ENCODE measurements around the gene C2CD3. TPM values are rescaled to one million over a fixed set of nuclear protein-coding genes. Genes with fewer than 3 reads are reported as not detected.

The C2CD3 gene
- total RNA-seq, 1 experiment from 2014 or later = 22.0 TPM

DNA sequence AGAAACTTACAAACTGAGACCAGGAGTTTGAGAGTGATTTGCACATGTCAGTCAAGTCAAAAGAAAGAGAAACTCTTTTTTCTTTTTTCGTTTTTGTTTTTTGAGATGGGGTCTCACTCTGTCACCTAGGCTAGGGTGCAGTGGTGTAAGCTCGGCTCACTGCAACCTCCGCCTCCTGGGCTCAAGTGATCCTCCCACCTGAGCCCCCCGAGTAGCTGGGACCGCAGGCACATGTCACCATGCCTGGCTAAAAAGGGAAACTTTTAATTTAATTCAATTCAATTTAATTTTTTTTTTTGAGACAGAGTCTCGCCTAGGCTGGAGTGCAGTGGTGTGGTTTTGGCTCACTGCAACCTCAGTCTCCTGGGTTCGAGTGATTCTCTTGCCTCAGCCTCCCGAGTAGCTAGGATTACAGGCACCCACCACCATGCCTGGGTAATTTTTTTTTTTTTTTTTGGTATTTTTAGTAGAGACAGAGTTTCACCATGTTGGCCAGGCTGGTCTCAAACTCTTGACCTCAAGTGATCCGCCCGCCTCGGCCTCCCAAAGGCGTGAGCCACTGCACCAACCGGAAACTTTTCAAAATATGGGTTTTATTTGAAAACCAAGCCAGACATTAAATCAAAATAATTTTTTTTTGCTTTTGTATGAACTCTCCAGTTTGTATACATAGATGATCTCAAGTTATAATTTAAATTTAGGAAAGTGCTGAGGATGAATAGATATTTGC lies 171.8 kb downstream of the C2CD3 start:
- Mint-ChIP-seq H3K4me1 (peaks cover 9 to 14% of the 10 kb centered on the region in 2 experiments), H3K27ac (no peak overlapping the region; a peak in 1 of 7 replicates), H3K4me3 (no peak overlapping the region), H3K27me3 (ENCODE audit: low read depth) (no peaks in the 10 kb centered on the region; the same call in 1 of the 2 replicates), H3K9me3 (no peaks in the 10 kb centered on the region), H3K36me3 (ENCODE audit: insufficient read depth in 1 of 3, low read depth in 3 of 3) (no peaks in the 10 kb centered on the region; a peak in 1 of 7 replicates)
- no peak overlapping the region for H3K14ac ChIP-seq (ENCODE audit: insufficient read depth, low read length)
- no peaks in the 10 kb centered on the region for H3K79me2 ChIP-seq (ENCODE audit: insufficient read depth, low read length)
- no peak overlapping the region for H2BK12ac ChIP-seq (ENCODE audit: insufficient read length, low read depth, low read length)
- no peak overlapping the region for H3K23ac ChIP-seq (ENCODE audit: insufficient read length, low read depth, low read length)
- no peak overlapping the region for H3T11ph ChIP-seq (ENCODE audit: low read length)
- H2BK120ac ChIP-seq (ENCODE audit: low read depth, low read length, poor library complexity, severe bottlenecking) = no peak overlapping the region
- no peak overlapping the region for H2BK15ac ChIP-seq (ENCODE audit: low read depth, low read length)
- WGBS (ENCODE audit: extremely low coverage, insufficient read length, low lambda C conversion rate) = no CpG with 5 or more reads among the region's 13 CpGs
- H3K56ac ChIP-seq (ENCODE audit: insufficient read length, low read depth, low read length) = no peak overlapping the region
- H4K5ac ChIP-seq (ENCODE audit: insufficient read length, low read depth, low read length) = no peak overlapping the region
- no peak overlapping the region for H3K18ac ChIP-seq (ENCODE audit: insufficient read length, low read depth, low read length)
- no peak overlapping the region for H4K91ac ChIP-seq (ENCODE audit: insufficient read length, low read depth, low read length)
- no peaks in the 10 kb centered on the region for H3K23me2 ChIP-seq (ENCODE audit: insufficient read length, low read depth, low read length, poor library complexity, severe bottlenecking)
- no peaks in the 10 kb centered on the region for H3K4me1 ChIP-seq (ENCODE audit: insufficient read depth, low read length)
- no peak overlapping the region for H3K4me2 ChIP-seq (ENCODE audit: insufficient read depth, insufficient read length, low read length)
- H4K8ac ChIP-seq (replicated peaks; ENCODE audit: insufficient read length, low read depth, low read length) = no peak overlapping the region
- H2BK5ac ChIP-seq (ENCODE audit: insufficient read length, low read length) = no peak overlapping the region
- H3K4ac ChIP-seq (ENCODE audit: low read depth, low read length) = no peak overlapping the region
- no peak for TF ChIP-seq CTCF (conservative IDR thresholded peaks at IDR 0.05)
- no peak for DNase-seq
- no peak overlapping the region for H2BK20ac ChIP-seq (ENCODE audit: low read depth, low read length, poor library complexity, severe bottlenecking)
- no peaks in the 10 kb centered on the region for H4K20me1 ChIP-seq (ENCODE audit: control insufficient read depth, insufficient read depth, insufficient read length)
- H2AK5ac ChIP-seq (ENCODE audit: insufficient read length, low read length) = no peak overlapping the region
- no peaks in the 10 kb centered on the region for H3K79me1 ChIP-seq (ENCODE audit: insufficient read depth, low read depth, low read length, poor library complexity, severe bottlenecking)
- no peak overlapping the region for H3K9ac ChIP-seq (ENCODE audit: extremely low read depth, insufficient read length, low read length)
- no peaks in the 10 kb centered on the region for H3K27me3 ChIP-seq (ENCODE audit: insufficient read depth, low read length)
- no peaks in the 10 kb centered on the region for H3K9me3 ChIP-seq (ENCODE audit: control insufficient read depth, low read depth, low read length)
- no peak overlapping the region for H2AFZ ChIP-seq (ENCODE audit: low read length)
- no peak overlapping the region for H3K27ac ChIP-seq (ENCODE audit: insufficient read length, low read depth, low read length)

Measured in H9 (cell line).